ENCODE results near the gene COQ7. TPM values are rescaled to one million over a fixed set of nuclear protein-coding genes. Genes with fewer than 3 reads are reported as not detected.

COQ7 gene
- polyA plus RNA-seq, 1 of the 3 experiments (the other 2 are of a cell fraction), result 24.0 TPM

GRCh38 chr16:19106625-19107020 lies 39.2 kb downstream of the COQ7 start:
- no peaks in the 10 kb centered on the region for H3K27me3 ChIP-seq (ENCODE audit: insufficient read depth)
- peaks cover 4% of the 10 kb centered on the region for H3F3A ChIP-seq (replicated peaks; ENCODE audit: insufficient read depth)

More at GRCh38 chr16:19106625-19107020, 39.2 kb downstream of the COQ7 start:
- 97% methylated on average over 2 of the region's 2 CpGs for WGBS (ENCODE audit: low lambda C conversion rate)
- TF ChIP-seq RFX5 (IDR thresholded peaks at IDR 0.05; ENCODE audit: low read length), result no peak
- no peak for TF ChIP-seq GABPA (IDR thresholded peaks at IDR 0.05; ENCODE audit: low read depth)
- TF ChIP-seq CTCF (IDR thresholded peaks at IDR 0.05), result no peak
- no peak for TF ChIP-seq FOXJ3 (CRISPR knock-in tag; IDR thresholded peaks at IDR 0.05)
- TF ChIP-seq MXI1 (IDR thresholded peaks at IDR 0.05; ENCODE audit: low read depth, low read length), result no peak
- no peak for TF ChIP-seq JUND (IDR thresholded peaks at IDR 0.05)
- TF ChIP-seq EZH2phosphoT487 (IDR thresholded peaks at IDR 0.05; ENCODE audit: borderline replicate concordance, low read depth), result no peak
- no peak for TF ChIP-seq SIN3A (IDR thresholded peaks at IDR 0.05; ENCODE audit: borderline replicate concordance, low read depth, low read length)
- TF ChIP-seq POLR2AphosphoS5 (IDR thresholded peaks at IDR 0.05; ENCODE audit: low read depth, low read length), result no peak
- no peak for TF ChIP-seq ZBTB33 (IDR thresholded peaks at IDR 0.05; ENCODE audit: borderline replicate concordance, low read depth)
- TF ChIP-seq RCOR1 (IDR thresholded peaks at IDR 0.05; ENCODE audit: low read length), result no peak
- no peak for TF ChIP-seq NFIC (IDR thresholded peaks at IDR 0.05; ENCODE audit: borderline replicate concordance)
- no peak for TF ChIP-seq PBX3 (IDR thresholded peaks at IDR 0.05)
- no peak for TF ChIP-seq EP300 (IDR thresholded peaks at IDR 0.05; ENCODE audit: borderline replicate concordance in 1 of 2, low read depth in 1 of 2, low read length in 1 of 2)
- no peak for TF ChIP-seq CHD2 (IDR thresholded peaks at IDR 0.05; ENCODE audit: low read length, partially characterized antibody)
- TF ChIP-seq REST (IDR thresholded peaks at IDR 0.05; ENCODE audit: low read depth, low read length), result no peak
- no peak for TF ChIP-seq FOXM1 (IDR thresholded peaks at IDR 0.05; ENCODE audit: low read depth)
- no peak for TF ChIP-seq USF2 (IDR thresholded peaks at IDR 0.05; ENCODE audit: borderline replicate concordance, low read depth, low read length)
- no peak for TF ChIP-seq ELF1 (IDR thresholded peaks at IDR 0.05)
- no peak for TF ChIP-seq MAX (IDR thresholded peaks at IDR 0.05; ENCODE audit: low read depth)
- ChIA-PET CTCF (interaction anchor here (1.1 to 7.7 kb wide), 2 partner anchors 17 to 20 kb away, joined by 3 to 35 read pairs; no protein-coding TSS in a partner anchor), POLR2A (no interaction called here)
- Histone ChIP-seq H3K36me3 (replicated peaks in 1 of 2; ENCODE audit: control insufficient read depth in 1 of 2, insufficient read depth in 2 of 2, low read length in 1 of 2) (no peaks in the 10 kb centered on the region), H3K79me2 (ENCODE audit: insufficient read depth) (no peaks in the 10 kb centered on the region), H3K9ac (no peak overlapping the region), H4K20me1 (ENCODE audit: insufficient read depth) (no peaks in the 10 kb centered on the region), H2AFZ (ENCODE audit: low read depth) (no peak overlapping the region), H3K4me3 (ENCODE audit: low read depth in 2 of 2, low read length in 1 of 2) (no peak overlapping the region), H3K4me2 (no peak overlapping the region), H3K9me2 (no peaks in the 10 kb centered on the region), H3K9me3 (no peaks in the 10 kb centered on the region), H3K4me1 (ENCODE audit: control insufficient read depth in 1 of 2, insufficient read depth in 2 of 2, low read depth in 1 of 2, low read length in 1 of 2) (no peaks in the 10 kb centered on the region), H3K27ac (ENCODE audit: low read depth in 2 of 2, low read length in 1 of 2) (no peak overlapping the region)
- DNase-seq, result no peak

Data from SK-N-SH (cell line).